HG02884 (cell line): ENCODE measurements around the gene EXOC4.
"Not testable (repeated sequence)": the region's sequence is repeated elsewhere in the genome, so short reads cannot be mapped to it uniquely, and the experiment has no call there.

Source experiments
- ATAC-seq: cut with Tn5 transposase; IDR thresholded peaks from one replicate; pipeline ENCODE4 v1.9.1; 2021; ENCODE audit warnings: mild to moderate bottlenecking, moderate library complexity; ENCODE audit not compliant: unreplicated experiment

The EXOC4 gene

GRCh38 chr7:134046594-134047128 is 793.8 kb downstream of the EXOC4 start:
- ATAC-seq: no peak

- ATAC-seq: no peak
These were observed 794.8 kb downstream of the EXOC4 start for GRCh38 chr7:134047675-134048074.

- ATAC-seq: no peak
These were observed 795.3 kb downstream of the EXOC4 start for GRCh38 chr7:134048166-134048565.

GRCh38 chr7:134051020-134051419 is 798.1 kb downstream of the EXOC4 start:
- no peak for ATAC-seq

GRCh38 chr7:134056816-134057215 is 803.9 kb downstream of the EXOC4 start:
- no peak for ATAC-seq

GRCh38 chr7:134058521-134058920 is 805.6 kb downstream of the EXOC4 start:
- ATAC-seq: no peak

- ATAC-seq: no peak
These were observed 806.1 kb downstream of the EXOC4 start for GRCh38 chr7:134058980-134059379.

GRCh38 chr7:134059921-134060320 is 807.0 kb downstream of the EXOC4 start:
- no peak for ATAC-seq

- no peak for ATAC-seq
These were observed 808.0 kb downstream of the EXOC4 start for GRCh38 chr7:134060874-134061273.

- ATAC-seq: no peak
These were observed 809.6 kb downstream of the EXOC4 start for GRCh38 chr7:134062460-134062859.

- no peak for ATAC-seq
These were observed 812.5 kb downstream of the EXOC4 start for GRCh38 chr7:134065415-134065814.

- no peak for ATAC-seq
These were observed 814.3 kb downstream of the EXOC4 start for GRCh38 chr7:134067164-134067563.

GRCh38 chr7:134068670-134069069 is 815.8 kb downstream of the EXOC4 start:
- ATAC-seq: no peak

- no peak for ATAC-seq
These were observed 816.3 kb downstream of the EXOC4 start for GRCh38 chr7:134069187-134069586.

- no peak for ATAC-seq
These were observed 817.8 kb downstream of the EXOC4 start for GRCh38 chr7:134070673-134071072.

GRCh38 chr7:134071355-134072331 is 818.8 kb downstream of the EXOC4 start:
- ATAC-seq: peak; percentile 76

- no peak for ATAC-seq
These were observed 820.4 kb downstream of the EXOC4 start for GRCh38 chr7:134073276-134073675.

- no peak for ATAC-seq
These were observed 822.9 kb downstream of the EXOC4 start for GRCh38 chr7:134075799-134076198.

GRCh38 chr7:134077560-134077959 is 824.7 kb downstream of the EXOC4 start:
- not testable (repeated sequence) for ATAC-seq

GRCh38 chr7:134078991-134079390 is 826.1 kb downstream of the EXOC4 start:
- no peak for ATAC-seq

GRCh38 chr7:134081695-134082094 is 828.8 kb downstream of the EXOC4 start:
- ATAC-seq: no peak

GRCh38 chr7:134083766-134084487 is 831.0 kb downstream of the EXOC4 start:
- no peak for ATAC-seq
